Activated CD8-positive, alpha-beta T cell treated with anti-CD3 and anti-CD28 coated beads, Interleukin-2, amount 10 ng/mL, durations not matched to agents 7 days and 5 days (primary cell): ENCODE data around the gene MED26. TPM values are rescaled to one million over a fixed set of nuclear protein-coding genes. Genes with fewer than 3 reads are reported as not detected.
"Not testable (repeated sequence)": the region's sequence is repeated elsewhere in the genome, so short reads cannot be mapped to it uniquely, and the experiment has no call there.

Source experiments
- ATAC-seq: fragments of 150-1000 bp; cut with Tn5 transposase; one replicate; pipeline ENCODE4 v1.10.0; 2021; ENCODE audit warnings: moderate library complexity
- CTCF ChIA-PET: fragments of 350-600 bp; sonication (Branson Sonifier 250); formaldehyde crosslinking; loops from one replicate; lab custom pipeline; 2021; ENCODE audit warnings: antibody characterized with exemption; lab: Charles Lee
- POLR2A ChIA-PET: fragments of 350-600 bp; sonication (Branson Sonifier 250); formaldehyde crosslinking; loops from one replicate; lab custom pipeline; 2021; ENCODE audit warnings: antibody characterized with exemption; lab: Charles Lee
- DNase-seq: peaks from one replicate; pipeline ENCODE4 v3.0.0-alpha.2; 2020
- H3K27ac Mint-ChIP-seq: one replicate; pipeline ENCODE4 v1.8.0; 2021; ENCODE audit warnings: mild to moderate bottlenecking, mixed read lengths
- H3K27me3 Mint-ChIP-seq: one replicate; pipeline ENCODE4 v1.8.0; 2021; ENCODE audit warnings: low read depth, mixed read lengths
- H3K36me3 Mint-ChIP-seq: one replicate; pipeline ENCODE4 v1.8.0; 2021; ENCODE audit warnings: low read depth, mixed read lengths
- H3K4me1 Mint-ChIP-seq: one replicate; pipeline ENCODE4 v1.8.0; 2021; ENCODE audit warnings: low read depth, mixed read lengths
- H3K4me3 Mint-ChIP-seq: one replicate; pipeline ENCODE4 v1.8.0; 2021; ENCODE audit warnings: mild to moderate bottlenecking, mixed read lengths
- H3K9me3 Mint-ChIP-seq: one replicate; pipeline ENCODE4 v1.8.0; 2022; ENCODE audit warnings: mixed read lengths; ENCODE audit not compliant: insufficient read depth
- total RNA-seq, 2 experiments: library from RNA; stranded (reverse); gene quantifications; one replicate each; pipeline ENCODE4 v1.2.3, GENCODE V29; 2021

MED26 gene, protein sequence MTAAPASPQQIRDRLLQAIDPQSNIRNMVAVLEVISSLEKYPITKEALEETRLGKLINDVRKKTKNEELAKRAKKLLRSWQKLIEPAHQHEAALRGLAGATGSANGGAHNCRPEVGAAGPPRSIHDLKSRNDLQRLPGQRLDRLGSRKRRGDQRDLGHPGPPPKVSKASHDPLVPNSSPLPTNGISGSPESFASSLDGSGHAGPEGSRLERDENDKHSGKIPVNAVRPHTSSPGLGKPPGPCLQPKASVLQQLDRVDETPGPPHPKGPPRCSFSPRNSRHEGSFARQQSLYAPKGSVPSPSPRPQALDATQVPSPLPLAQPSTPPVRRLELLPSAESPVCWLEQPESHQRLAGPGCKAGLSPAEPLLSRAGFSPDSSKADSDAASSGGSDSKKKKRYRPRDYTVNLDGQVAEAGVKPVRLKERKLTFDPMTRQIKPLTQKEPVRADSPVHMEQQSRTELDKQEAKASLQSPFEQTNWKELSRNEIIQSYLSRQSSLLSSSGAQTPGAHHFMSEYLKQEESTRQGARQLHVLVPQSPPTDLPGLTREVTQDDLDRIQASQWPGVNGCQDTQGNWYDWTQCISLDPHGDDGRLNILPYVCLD
- 10 to 100 TPM; 17.2 to 17.4 TPM for total RNA-seq

GRCh38 chr19:16628183-16628983 lies at the start of gene MED26:
MED26 (minus strand) TSS chr19:16628204; CDS start chr19:16627943, 261 bp downstream.
- DNase-seq (peak; percentile 96), ATAC-seq (peak; percentile 94)
- no peaks in the 10 kb centered on the region for H3K27me3 Mint-ChIP-seq
- peaks cover 51% of the 10 kb centered on the region for H3K36me3 Mint-ChIP-seq
- H3K4me3 Mint-ChIP-seq, result peak within 1 kb of the TSS; percentile 99
- H3K27ac Mint-ChIP-seq, result peak within 1 kb of the TSS; percentile 100
- CTCF ChIA-PET, result interaction anchor here (1.1 to 2.5 kb wide), 2 partner anchors 40 to 85 kb away, joined by 3 to 18 read pairs; no protein-coding TSS in a partner anchor
- no peaks in the 10 kb centered on the region for H3K9me3 Mint-ChIP-seq
- peaks cover 43% of the 10 kb centered on the region for H3K4me1 Mint-ChIP-seq
- POLR2A ChIA-PET, result interaction anchor here (0.6 to 3.9 kb wide), 22 partner anchors 9 to 476 kb away, joined by 3 to 27 read pairs (median 4); partner anchors contain the start of genes C19orf44, CALR3, CHERP and SLC35E1

DNA sequence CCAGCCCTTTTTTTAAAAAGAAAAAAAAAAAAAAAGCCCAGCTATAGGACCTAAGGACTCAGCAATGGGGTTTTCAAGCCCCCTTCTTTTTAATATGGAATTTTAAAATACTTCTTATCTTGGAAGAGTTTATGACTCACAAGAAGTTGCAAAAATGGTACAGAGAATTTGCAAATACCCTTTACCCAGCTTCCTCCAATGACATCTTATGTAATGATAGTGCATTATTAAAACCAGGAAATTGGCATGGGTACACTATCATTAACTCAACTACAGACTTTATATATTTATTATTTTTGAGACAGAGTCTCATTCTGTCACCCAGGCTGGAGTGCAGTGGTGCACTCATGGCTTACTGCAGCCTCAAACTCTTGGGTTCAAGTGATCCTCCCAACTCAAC lies 49.1 kb upstream of the MED26 start:
- Mint-ChIP-seq H3K27ac (no peak overlapping the region), H3K4me3 (no peak overlapping the region), H3K4me1 (no peaks in the 10 kb centered on the region), H3K36me3 (no peaks in the 10 kb centered on the region), H3K27me3 (no peaks in the 10 kb centered on the region), H3K9me3 (no peaks in the 10 kb centered on the region)
- ChIA-PET CTCF (no interaction called here), POLR2A (no interaction called here)
- no peak for ATAC-seq
- no peak for DNase-seq

GRCh38 chr19:16676101-16676798 lies 48.2 kb upstream of the MED26 start:
- no peak overlapping the region for H3K27ac Mint-ChIP-seq
- ATAC-seq, result no peak
- H3K9me3 Mint-ChIP-seq, result no peaks in the 10 kb centered on the region
- ChIA-PET POLR2A (no interaction called here), CTCF (no interaction called here)
- no peaks in the 10 kb centered on the region for H3K4me1 Mint-ChIP-seq
- H3K4me3 Mint-ChIP-seq, result no peak overlapping the region
- no peaks in the 10 kb centered on the region for H3K36me3 Mint-ChIP-seq
- DNase-seq, result no peak
- H3K27me3 Mint-ChIP-seq, result no peaks in the 10 kb centered on the region

GRCh38 chr19:16673839-16674238 lies 45.8 kb upstream of the MED26 start:
- H3K4me3 Mint-ChIP-seq, CTCF ChIA-PET, H3K36me3 Mint-ChIP-seq, POLR2A ChIA-PET, DNase-seq, H3K4me1 Mint-ChIP-seq, ATAC-seq, H3K27ac Mint-ChIP-seq, H3K27me3 Mint-ChIP-seq, H3K9me3 Mint-ChIP-seq: not testable (repeated sequence)

DNA sequence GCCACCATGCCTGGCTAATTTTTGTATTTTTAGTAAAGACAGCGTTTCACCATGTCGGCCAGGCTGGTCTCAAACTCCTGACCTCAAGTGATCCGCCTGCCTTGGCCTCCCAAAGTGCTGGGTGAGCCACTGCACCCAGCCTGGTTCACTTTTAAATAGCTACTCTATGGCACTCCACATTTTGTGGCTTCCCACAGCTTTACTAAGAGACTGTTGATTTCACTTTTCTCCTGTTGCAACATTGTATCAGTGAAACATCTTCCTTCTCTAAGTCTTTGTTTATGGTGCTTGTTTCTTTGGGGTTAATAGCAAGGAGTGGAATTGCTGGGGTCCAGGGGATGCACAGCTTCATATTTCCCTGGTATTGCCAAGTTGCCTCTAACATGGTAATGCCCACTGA lies 45.2 kb upstream of the MED26 start:
- no peak for DNase-seq
- Mint-ChIP-seq H3K9me3 (no peaks in the 10 kb centered on the region), H3K36me3 (no peaks in the 10 kb centered on the region), H3K27me3 (no peaks in the 10 kb centered on the region), H3K27ac (no peak overlapping the region), H3K4me3 (no peak overlapping the region), H3K4me1 (no peaks in the 10 kb centered on the region)
- POLR2A ChIA-PET, result no interaction called here
- CTCF ChIA-PET, result interaction anchor here (1.0 to 2.1 kb wide), 2 partner anchors 13 to 42 kb away, joined by 3 to 6 read pairs; partner anchors contain the start of gene SMIM7
- no peak for ATAC-seq

DNA sequence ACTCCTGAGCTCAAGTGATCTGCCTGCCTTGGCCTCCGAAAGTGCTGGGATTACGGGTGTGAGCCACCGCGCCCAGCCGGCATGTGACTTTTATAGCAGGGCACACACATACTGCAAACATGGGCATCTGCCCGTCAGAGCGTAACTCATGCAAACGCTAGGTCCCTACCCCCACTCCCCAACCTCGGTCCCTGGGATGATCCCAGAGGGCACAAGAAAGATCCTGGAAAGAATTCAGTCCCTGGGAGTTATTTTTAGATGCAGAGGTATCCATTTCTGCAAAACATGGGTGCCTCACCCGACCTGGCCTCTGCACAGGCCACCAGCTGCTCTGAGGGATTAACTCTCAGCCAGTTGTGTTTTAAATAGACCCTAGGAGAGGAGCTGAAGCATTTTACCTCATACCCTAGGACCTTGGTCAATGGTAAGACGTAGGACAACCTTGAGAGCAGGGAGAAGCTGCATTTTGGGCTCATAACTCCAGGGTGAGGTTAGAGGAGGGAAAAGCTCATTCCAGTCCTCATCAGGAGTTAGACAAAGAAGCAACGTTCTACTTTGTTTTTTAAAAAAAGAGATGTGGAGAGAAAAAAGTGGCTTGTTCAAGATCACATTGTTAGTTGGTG lies 43.8 kb upstream of the MED26 start:
- Mint-ChIP-seq H3K27ac (no peak overlapping the region), H3K4me3 (no peak overlapping the region), H3K4me1 (no peaks in the 10 kb centered on the region), H3K36me3 (no peaks in the 10 kb centered on the region), H3K9me3 (no peaks in the 10 kb centered on the region), H3K27me3 (no peaks in the 10 kb centered on the region)
- ChIA-PET CTCF (interaction anchor here (2.1 kb wide), 1 partner anchor 43 kb away, joined by 6 read pairs; no protein-coding TSS in a partner anchor), POLR2A (no interaction called here)
- ATAC-seq, result no peak
- DNase-seq, result no peak

DNA sequence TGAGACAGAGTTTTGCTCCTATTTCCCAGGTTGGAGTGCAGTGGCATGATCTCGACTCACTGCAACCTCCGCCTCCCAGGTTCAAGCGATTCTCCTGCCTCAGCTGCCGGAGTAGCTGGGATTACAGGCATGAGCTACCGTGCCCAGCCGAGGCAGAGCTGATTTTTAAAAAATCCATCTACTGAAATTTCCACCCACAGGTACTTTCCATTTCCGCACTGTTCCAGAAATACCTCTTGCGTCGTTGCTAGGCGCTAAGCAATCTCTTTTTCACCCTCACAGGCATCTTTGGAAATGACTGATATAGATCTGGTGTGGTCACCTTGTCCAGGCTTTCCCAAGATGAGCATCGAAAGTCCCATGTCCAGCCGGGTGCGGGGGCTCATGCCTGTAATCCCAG lies 42.3 kb upstream of the MED26 start:
- Mint-ChIP-seq H3K27me3 (no peaks in the 10 kb centered on the region), H3K27ac (no peak overlapping the region), H3K4me3 (no peak overlapping the region), H3K36me3 (no peaks in the 10 kb centered on the region), H3K9me3 (no peaks in the 10 kb centered on the region), H3K4me1 (no peaks in the 10 kb centered on the region)
- DNase-seq (no peak), ATAC-seq (no peak)
- ChIA-PET CTCF (no interaction called here), POLR2A (no interaction called here)

GRCh38 chr19:16668702-16669101 lies 40.7 kb upstream of the MED26 start:
- H3K27ac Mint-ChIP-seq, H3K4me1 Mint-ChIP-seq, POLR2A ChIA-PET, ATAC-seq, CTCF ChIA-PET, DNase-seq, H3K4me3 Mint-ChIP-seq, H3K27me3 Mint-ChIP-seq, H3K36me3 Mint-ChIP-seq, H3K9me3 Mint-ChIP-seq: not testable (repeated sequence)

- Mint-ChIP-seq H3K36me3 (no peaks in the 10 kb centered on the region), H3K27ac (no peak overlapping the region), H3K4me1 (peaks cover 6% of the 10 kb centered on the region), H3K4me3 (no peak overlapping the region), H3K9me3 (no peaks in the 10 kb centered on the region), H3K27me3 (peaks cover 6% of the 10 kb centered on the region)
- ATAC-seq (no peak), DNase-seq (no peak)
- ChIA-PET POLR2A (no interaction called here), CTCF (no interaction called here)
Observed at GRCh38 chr19:16668176-16668575, 40.2 kb upstream of the MED26 start.

GRCh38 chr19:16661480-16662034 lies 33.6 kb upstream of the MED26 start:
- peak; percentile 25 for DNase-seq
- Mint-ChIP-seq H3K4me1 (peaks cover 42% of the 10 kb centered on the region), H3K4me3 (peak overlapping the region; percentile 67), H3K27ac (peak overlapping the region; percentile 77), H3K36me3 (peaks cover 16% of the 10 kb centered on the region), H3K27me3 (peaks cover 18% of the 10 kb centered on the region), H3K9me3 (no peaks in the 10 kb centered on the region)
- CTCF ChIA-PET, result no interaction called here
- no peak for ATAC-seq
- POLR2A ChIA-PET, result interaction anchor here (0.7 to 4.0 kb wide), 3 partner anchors 12 to 565 kb away, joined by 3 to 27 read pairs (median 3); partner anchors contain the start of gene MED26
